HepG2 (cell line): ENCODE results near the gene NOXRED1. TPM values are rescaled to one million over a fixed set of nuclear protein-coding genes. Genes with fewer than 3 reads are reported as not detected.

Experiments used
- ATAC-seq: fragments of 200-7000 bp; cut with Tn5 transposase; 3 replicates; pipeline ENCODE4 v1.9.1; 2020; ENCODE audit warnings: mild to moderate bottlenecking, moderate library complexity
- BruUV-seq: library from RNA; stranded (reverse); fragments of 400-500 nt; replicated peaks from 2 replicates; lab custom pipeline; 2021; lab: Mats Ljungman, UMichigan
- CTCF ChIA-PET: fragments of 300-600 bp; formaldehyde crosslinking; extraction: SDS; loops from one replicate; lab custom pipeline; 2021; ENCODE audit warnings: low total read pairs, inconsistent platforms, low intra/inter-chr PET ratio; lab: Yijun Ruan, JAX
- POLR2A ChIA-PET: fragments of 350-600 bp; sonication (Branson Sonifier 250); formaldehyde crosslinking; loops from one replicate; lab custom pipeline; 2020; ENCODE audit warnings: antibody characterized with exemption, inconsistent platforms; lab: Yijun Ruan, JAX
- DNase-seq: peaks from one replicate; pipeline ENCODE4 v3.0.0-alpha.2; 2015; ENCODE audit warnings: low spot score
- FAIRE-seq: peaks from 3 replicates; lab custom pipeline; 2011; peaks lifted over from hg19 to GRCh38; lab: Jason Lieb, UNC
- H2AFZ ChIP-seq: one replicate; pipeline ENCODE4 v1.6.1; 2011; ENCODE audit warnings: low read length, inconsistent platforms
- H3K27ac ChIP-seq: fragments of 300-600 bp; 3 replicates; pipeline ENCODE4 v1.8.0; 2011; ENCODE audit warnings: mixed run types, mild to moderate bottlenecking, mixed read lengths, low read length, inconsistent platforms; ENCODE audit not compliant: insufficient read depth; ENCODE audit errors: extremely low read length
- H3K27me3 ChIP-seq, 2 experiments: fragments of 200-600 bp in 1 of 2; 2 replicates in 1 of 2; 3 replicates in 1 of 2; pipeline versions ENCODE4 v1.6.0 to v1.8.0; 2011; ENCODE audit warnings: low read length in 2 of 2, mild to moderate bottlenecking in 2 of 2, moderate library complexity in 2 of 2, inconsistent platforms in 1 of 2; ENCODE audit not compliant: insufficient read depth in 2 of 2, control insufficient read depth in 1 of 2
- H3K36me3 ChIP-seq, 2 experiments: fragments of 200-600 bp in 1 of 2; replicated peaks in 1 of 2; 2 replicates in 1 of 2; 3 replicates in 1 of 2; pipeline versions ENCODE4 v1.5.1 to v1.8.0; 2011; ENCODE audit warnings: low read length in 2 of 2, inconsistent platforms in 1 of 2; ENCODE audit not compliant: insufficient read depth in 2 of 2, control insufficient read depth in 1 of 2
- H3K4me1 ChIP-seq: 2 replicates; pipeline ENCODE4 v1.5.1; 2012; ENCODE audit warnings: low read length, inconsistent platforms; ENCODE audit not compliant: insufficient read depth
- H3K4me2 ChIP-seq: 2 replicates; pipeline ENCODE4 v1.6.0; 2011; ENCODE audit warnings: low read depth, low read length, inconsistent platforms
- H3K4me3 ChIP-seq, 3 experiments: fragments of 200-600 bp in 1 of 3; sonication (generic), shearing (Covaris generic) in 1 of 3; replicated peaks in 1 of 3; 2 replicates each; pipeline ENCODE4 v1.5.1; 2011 to 2016; ENCODE audit warnings: low read length in 3 of 3, inconsistent platforms in 2 of 3, low read depth in 2 of 3, mild to moderate bottlenecking in 2 of 3, control low read depth in 1 of 3, mixed read lengths in 1 of 3; ENCODE audit not compliant: insufficient read depth in 1 of 3
- H3K79me2 ChIP-seq: one replicate; pipeline ENCODE4 v1.6.1; 2011; ENCODE audit warnings: low read length, inconsistent platforms; ENCODE audit not compliant: insufficient read depth
- H3K9ac ChIP-seq: 2 replicates; pipeline ENCODE4 v1.6.0; 2011; ENCODE audit warnings: mild to moderate bottlenecking, low read depth, low read length, inconsistent platforms; ENCODE audit not compliant: insufficient read depth
- H3K9me3 ChIP-seq: 2 replicates; pipeline ENCODE4 v1.5.1; 2012; ENCODE audit warnings: mild to moderate bottlenecking, low read length
- H4K20me1 ChIP-seq: 2 replicates; pipeline ENCODE4 v1.6.0; 2011; ENCODE audit warnings: inconsistent platforms, mild to moderate bottlenecking, low read length, moderate library complexity; ENCODE audit not compliant: insufficient read depth
- EP300 ChIP-seq, 3 experiments: sonication (generic) in 1 of 3; formaldehyde crosslinking in 1 of 3; IDR thresholded peaks; 2 replicates each; pipeline versions ENCODE4 v1.5.1 to v1.6.1; 2011 to 2020; ENCODE audit warnings: low read depth in 2 of 3, low read length in 2 of 3, borderline replicate concordance in 1 of 3, improper control_type of control experiment in 1 of 3, mild to moderate bottlenecking in 1 of 3, missing genetic modification reagents in 1 of 3, moderate library complexity in 1 of 3
- HOXA3 ChIP-seq: sonication (generic); formaldehyde crosslinking; IDR thresholded peaks from 2 replicates; pipeline ENCODE4 v1.5.0; 2020; ENCODE audit warnings: missing genetic modification reagents
- MTA1 ChIP-seq: sonication (generic); formaldehyde crosslinking; IDR thresholded peaks from 2 replicates; pipeline ENCODE4 v1.4.0; 2020; ENCODE audit warnings: missing genetic modification reagents, mild to moderate bottlenecking, borderline replicate concordance
- NFRKB ChIP-seq: fragments of 450-650 bp; IDR thresholded peaks from 2 replicates; pipeline ENCODE4 v1.6.1; 2017
- SCMH1 ChIP-seq: sonication (generic); formaldehyde crosslinking; IDR thresholded peaks from 2 replicates; pipeline ENCODE4 v1.9.0; 2021; ENCODE audit warnings: missing genetic modification reagents, mild to moderate bottlenecking, borderline replicate concordance
- SMAD1 ChIP-seq: sonication (generic); formaldehyde crosslinking; IDR thresholded peaks from 2 replicates; pipeline ENCODE4 v1.4.0; 2020; ENCODE audit warnings: missing genetic modification reagents, low read depth, mild to moderate bottlenecking, borderline replicate concordance
- ZMAT5 ChIP-seq: sonication (generic); formaldehyde crosslinking; IDR thresholded peaks from 2 replicates; pipeline ENCODE4 v1.5.0; 2020; ENCODE audit warnings: mild to moderate bottlenecking, low read depth, missing genetic modification reagents, borderline replicate concordance
- ZNF646 ChIP-seq: sonication (generic); formaldehyde crosslinking; IDR thresholded peaks from 2 replicates; pipeline ENCODE4 v1.9.0; 2021; ENCODE audit warnings: mild to moderate bottlenecking, missing genetic modification reagents
- ZNF83 ChIP-seq: sonication (generic); formaldehyde crosslinking; IDR thresholded peaks from 2 replicates; pipeline ENCODE4 v1.4.0; 2020; ENCODE audit warnings: missing genetic modification reagents, mild to moderate bottlenecking, borderline replicate concordance
- ZSCAN12 ChIP-seq: sonication (generic); formaldehyde crosslinking; IDR thresholded peaks from 2 replicates; pipeline ENCODE4 v1.9.0; 2021; ENCODE audit warnings: mild to moderate bottlenecking, missing genetic modification reagents
- WGBS: methylation state at CpG from one replicate; pipeline ENCODE4 v1.1.6; 2017; ENCODE audit warnings: low lambda C conversion rate; 5-methylcytosine and 5-hydroxymethylcytosine counted together
- in situ Hi-C: cut with HindIII; loops from 2 replicates; pipeline ENCODE4 v1.10.0; 2017; ENCODE audit warnings: low pct_unique_long_range_greater_than_20kb; ENCODE audit not compliant: extremely low pct_ligation_motif_present
- intact Hi-C: fragments of 100-400 bp; cut with micrococcal nuclease; formaldehyde crosslinking; loops from one replicate; pipeline ENCODE4 v1.10.0; 2022; ENCODE audit not compliant: unreplicated experiment
- polyA plus RNA-seq, 8 experiments: library from polyadenylated mRNA; depleted of rRNA in 3 of 8; stranded (reverse) in 7 of 8; unstranded in 1 of 8; fragments of >200 nt; fragmentation: Illumina TruSeq in 4 of 8; extraction: Trizol in 4 of 8; gene quantifications; 2 replicates each; pipeline versions ENCODE4 v1.2.1 to v1.2.3, GENCODE V29; 2011 to 2016; ENCODE audit warnings: low read depth in 4 of 8, missing spikeins in 1 of 8, mixed read lengths in 1 of 8; ENCODE audit not compliant: insufficient read depth in 1 of 8
- total RNA-seq, 5 experiments: library from RNA; depleted of rRNA; stranded (reverse); fragments of >200 nt; fragmentation: Illumina TruSeq; extraction: Trizol; gene quantifications; 2 replicates each; pipeline ENCODE4 v1.2.3, GENCODE V29; 2016; ENCODE audit warnings: low read depth in 1 of 5
- TF ChIP-seq, protein P1 (sequence below): sonication (generic); formaldehyde crosslinking; IDR thresholded peaks from 2 replicates; pipeline ENCODE4 v1.4.0; 2020; ENCODE audit warnings: missing genetic modification reagents

Gene NOXRED1
- total and polyA plus RNA-seq, 2 of the 13 experiments (the other 11 are each of a cell fraction or from before 2014, with no cell fraction given), result 0.24 to 0.41 TPM

- TF ChIP-seq EP300 (IDR thresholded peaks at IDR 0.05; ENCODE audit: low read depth in 2 of 2, low read length in 2 of 2) (no peak), EP300 (CRISPR knock-in tag; IDR thresholded peaks at IDR 0.05; ENCODE audit: borderline replicate concordance) (no peak), ZNF646 (no peak), ZMAT5 (CRISPR knock-in tag) (no peak), SMAD1 (CRISPR knock-in tag) (no peak)
Observed at GRCh38 chr14:77424862-77425261, 1.5 kb upstream of the NOXRED1 start (continued).

GRCh38 chr14:77421201-77421600 is 2.1 kb downstream of the NOXRED1 start:
- 48% methylated on average over 2 of the region's 2 CpGs for WGBS
- Histone ChIP-seq H3K9ac (no peak overlapping the region), H3K79me2 (no peaks in the 10 kb centered on the region), H4K20me1 (no peaks in the 10 kb centered on the region), H3K36me3 (peaks cover 2 to 19% of the 10 kb centered on the region in 2 experiments; a peak in 3 of 5 replicates), H2AFZ (no peak overlapping the region), H3K4me2 (no peak overlapping the region), H3K4me3 (no peak overlapping the region), H3K27me3 (no peaks in the 10 kb centered on the region), H3K4me1 (no peaks in the 10 kb centered on the region), H3K27ac (no peak overlapping the region), H3K9me3 (peaks cover 14% of the 10 kb centered on the region)
- in situ Hi-C loops (no loop called here), intact Hi-C loops (no loop called here)
- ATAC-seq, result no peak
- no peak for DNase-seq
- BruUV-seq, result no TSS peak
- no peak for FAIRE-seq
- POLR2A ChIA-PET, result no interaction called here
- CTCF ChIA-PET, result no interaction called here
- TF ChIP-seq MTA1 (CRISPR knock-in tag) (no peak), SCMH1 (CRISPR knock-in tag) (no peak), ZNF83 (no peak), HOXA3 (CRISPR knock-in tag) (no peak), NFRKB (no peak), ZSCAN12 (no peak)
- TF ChIP-seq, protein P1, sequence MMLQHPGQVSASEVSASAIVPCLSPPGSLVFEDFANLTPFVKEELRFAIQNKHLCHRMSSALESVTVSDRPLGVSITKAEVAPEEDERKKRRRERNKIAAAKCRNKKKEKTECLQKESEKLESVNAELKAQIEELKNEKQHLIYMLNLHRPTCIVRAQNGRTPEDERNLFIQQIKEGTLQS (CRISPR knock-in tag), result no peak
